Measurements from ENCODE around the gene COL9A1.

DNA sequence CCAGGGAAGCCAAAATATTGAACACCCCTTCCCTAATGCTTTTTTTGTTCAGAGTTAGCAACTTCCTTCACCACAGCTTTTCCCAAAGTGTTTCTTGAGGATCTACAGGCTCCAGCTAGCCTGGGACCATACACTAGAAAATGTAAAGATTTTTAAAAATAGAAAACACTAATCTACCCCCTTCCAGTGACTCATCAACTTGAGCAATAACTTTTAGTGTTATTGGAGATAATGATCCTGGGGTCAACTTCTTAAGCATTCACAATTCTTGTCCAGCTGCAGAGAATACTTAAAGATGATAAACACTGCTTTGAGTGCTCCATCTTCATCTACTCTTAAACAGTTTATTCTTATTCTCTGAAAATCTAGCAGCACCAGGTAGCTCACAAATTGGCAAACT is 131.6 kb downstream of the COL9A1 start:
- TF ChIP-seq, protein P1, sequence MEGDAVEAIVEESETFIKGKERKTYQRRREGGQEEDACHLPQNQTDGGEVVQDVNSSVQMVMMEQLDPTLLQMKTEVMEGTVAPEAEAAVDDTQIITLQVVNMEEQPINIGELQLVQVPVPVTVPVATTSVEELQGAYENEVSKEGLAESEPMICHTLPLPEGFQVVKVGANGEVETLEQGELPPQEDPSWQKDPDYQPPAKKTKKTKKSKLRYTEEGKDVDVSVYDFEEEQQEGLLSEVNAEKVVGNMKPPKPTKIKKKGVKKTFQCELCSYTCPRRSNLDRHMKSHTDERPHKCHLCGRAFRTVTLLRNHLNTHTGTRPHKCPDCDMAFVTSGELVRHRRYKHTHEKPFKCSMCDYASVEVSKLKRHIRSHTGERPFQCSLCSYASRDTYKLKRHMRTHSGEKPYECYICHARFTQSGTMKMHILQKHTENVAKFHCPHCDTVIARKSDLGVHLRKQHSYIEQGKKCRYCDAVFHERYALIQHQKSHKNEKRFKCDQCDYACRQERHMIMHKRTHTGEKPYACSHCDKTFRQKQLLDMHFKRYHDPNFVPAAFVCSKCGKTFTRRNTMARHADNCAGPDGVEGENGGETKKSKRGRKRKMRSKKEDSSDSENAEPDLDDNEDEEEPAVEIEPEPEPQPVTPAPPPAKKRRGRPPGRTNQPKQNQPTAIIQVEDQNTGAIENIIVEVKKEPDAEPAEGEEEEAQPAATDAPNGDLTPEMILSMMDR (IDR thresholded peaks at IDR 0.05) = no peak
- TF ChIP-seq POLR2A (IDR thresholded peaks at IDR 0.05) (no peak), POLR2AphosphoS5 (IDR thresholded peaks at IDR 0.05) (no peak)
